HepG2 (cell line): ENCODE data around the gene FASTK. TPM values are rescaled to one million over a fixed set of nuclear protein-coding genes. Genes with fewer than 3 reads are reported as not detected.
A peak's percentile ranks its signal among the peaks of the same experiment; 100 is the strongest.

Source experiments
- BRCA1 ChIP-seq: sonication (generic); formaldehyde crosslinking; IDR thresholded peaks from 2 replicates; pipeline ENCODE4 v1.4.0; 2020; ENCODE audit warnings: missing genetic modification reagents
- FOSL1 ChIP-seq: sonication (generic); formaldehyde crosslinking; IDR thresholded peaks from 2 replicates; pipeline ENCODE4 v1.9.0; 2021; ENCODE audit warnings: missing genetic modification reagents, borderline replicate concordance
- JDP2 ChIP-seq: sonication (generic); formaldehyde crosslinking; IDR thresholded peaks from 2 replicates; pipeline ENCODE4 v1.8.1; 2022; ENCODE audit warnings: missing genetic modification reagents, borderline replicate concordance
- MED8 ChIP-seq: sonication (generic); formaldehyde crosslinking; IDR thresholded peaks from 2 replicates; pipeline ENCODE4 v1.8.1; 2023; ENCODE audit warnings: mild to moderate bottlenecking, missing genetic modification reagents; ENCODE audit not compliant: insufficient replicate concordance
- MLLT10 ChIP-seq: sonication (generic); formaldehyde crosslinking; IDR thresholded peaks from 2 replicates; pipeline ENCODE4 v1.4.0; 2020; ENCODE audit warnings: missing genetic modification reagents
- NFIC ChIP-seq: IDR thresholded peaks from 2 replicates; pipeline ENCODE4 v1.6.1; 2012; ENCODE audit warnings: mild to moderate bottlenecking, low read length, inconsistent platforms
- TAF15 ChIP-seq: fragments of 200-400 bp; formaldehyde crosslinking; IDR thresholded peaks from one replicate; pipeline ENCODE4 v1.6.1; 2018; ENCODE audit warnings: mild to moderate bottlenecking, low read depth, low read length; ENCODE audit not compliant: poor library complexity, severe bottlenecking
- ZFP41 ChIP-seq: sonication (generic); formaldehyde crosslinking; IDR thresholded peaks from 2 replicates; pipeline ENCODE4 v1.4.0; 2020; ENCODE audit warnings: mild to moderate bottlenecking, missing genetic modification reagents, borderline replicate concordance
- ZFY ChIP-seq: sonication (generic); formaldehyde crosslinking; IDR thresholded peaks from 2 replicates; pipeline ENCODE4 v1.4.0; 2020; ENCODE audit warnings: missing genetic modification reagents
- ZNF256 ChIP-seq: sonication (generic); formaldehyde crosslinking; conservative IDR thresholded peaks from 2 replicates; pipeline ENCODE4 v1.4.0; 2020; ENCODE audit warnings: missing genetic modification reagents
- ZNF30 ChIP-seq: sonication (generic); formaldehyde crosslinking; IDR thresholded peaks from 2 replicates; pipeline ENCODE4 v1.5.0; 2020; ENCODE audit warnings: mild to moderate bottlenecking, missing genetic modification reagents
- ZNF552 ChIP-seq: sonication (generic); formaldehyde crosslinking; IDR thresholded peaks from 2 replicates; pipeline ENCODE4 v1.9.0; 2022; ENCODE audit warnings: missing genetic modification reagents, mild to moderate bottlenecking, borderline replicate concordance
- ZNF558 ChIP-seq: sonication (generic); formaldehyde crosslinking; IDR thresholded peaks from 2 replicates; pipeline ENCODE4 v1.9.0; 2022; ENCODE audit warnings: mild to moderate bottlenecking, missing genetic modification reagents, borderline replicate concordance
- ZSCAN21 ChIP-seq: sonication (generic); formaldehyde crosslinking; IDR thresholded peaks from 2 replicates; pipeline ENCODE4 v1.8.0; 2022; ENCODE audit warnings: mild to moderate bottlenecking, missing genetic modification reagents, moderate library complexity, borderline replicate concordance
- polyA plus RNA-seq, 8 experiments: library from polyadenylated mRNA; depleted of rRNA in 3 of 8; stranded (reverse) in 7 of 8; unstranded in 1 of 8; fragments of >200 nt; fragmentation: Illumina TruSeq in 4 of 8; extraction: Trizol in 4 of 8; gene quantifications; 2 replicates each; pipeline versions ENCODE4 v1.2.1 to v1.2.3, GENCODE V29; 2011 to 2016; ENCODE audit warnings: low read depth in 4 of 8, missing spikeins in 1 of 8, mixed read lengths in 1 of 8; ENCODE audit not compliant: insufficient read depth in 1 of 8
- total RNA-seq, 5 experiments: library from RNA; depleted of rRNA; stranded (reverse); fragments of >200 nt; fragmentation: Illumina TruSeq; extraction: Trizol; gene quantifications; 2 replicates each; pipeline ENCODE4 v1.2.3, GENCODE V29; 2016; ENCODE audit warnings: low read depth in 1 of 5
- TF ChIP-seq, protein P1 (sequence below): sonication (generic); formaldehyde crosslinking; IDR thresholded peaks from 2 replicates; pipeline ENCODE4 v1.4.0; 2020; ENCODE audit warnings: mild to moderate bottlenecking, low read depth, missing genetic modification reagents
- TF ChIP-seq, protein P2 (sequence below): sonication (generic); formaldehyde crosslinking; IDR thresholded peaks from 2 replicates; pipeline ENCODE4 v1.4.0; 2020; ENCODE audit warnings: missing genetic modification reagents
- TF ChIP-seq, protein P3 (sequence below): IDR thresholded peaks from 2 replicates; pipeline ENCODE4 v1.6.1; 2016; ENCODE audit warnings: mild to moderate bottlenecking
- TF ChIP-seq, protein P4 (sequence below): sonication (generic); formaldehyde crosslinking; IDR thresholded peaks from 2 replicates; pipeline ENCODE4; 2020; ENCODE audit warnings: missing genetic modification reagents, mild to moderate bottlenecking, borderline replicate concordance

FASTK gene
- total and polyA plus RNA-seq, 2 of the 13 experiments (the other 11 are each of a cell fraction or from before 2014, with no cell fraction given): 52.9 to 55.7 TPM

DNA sequence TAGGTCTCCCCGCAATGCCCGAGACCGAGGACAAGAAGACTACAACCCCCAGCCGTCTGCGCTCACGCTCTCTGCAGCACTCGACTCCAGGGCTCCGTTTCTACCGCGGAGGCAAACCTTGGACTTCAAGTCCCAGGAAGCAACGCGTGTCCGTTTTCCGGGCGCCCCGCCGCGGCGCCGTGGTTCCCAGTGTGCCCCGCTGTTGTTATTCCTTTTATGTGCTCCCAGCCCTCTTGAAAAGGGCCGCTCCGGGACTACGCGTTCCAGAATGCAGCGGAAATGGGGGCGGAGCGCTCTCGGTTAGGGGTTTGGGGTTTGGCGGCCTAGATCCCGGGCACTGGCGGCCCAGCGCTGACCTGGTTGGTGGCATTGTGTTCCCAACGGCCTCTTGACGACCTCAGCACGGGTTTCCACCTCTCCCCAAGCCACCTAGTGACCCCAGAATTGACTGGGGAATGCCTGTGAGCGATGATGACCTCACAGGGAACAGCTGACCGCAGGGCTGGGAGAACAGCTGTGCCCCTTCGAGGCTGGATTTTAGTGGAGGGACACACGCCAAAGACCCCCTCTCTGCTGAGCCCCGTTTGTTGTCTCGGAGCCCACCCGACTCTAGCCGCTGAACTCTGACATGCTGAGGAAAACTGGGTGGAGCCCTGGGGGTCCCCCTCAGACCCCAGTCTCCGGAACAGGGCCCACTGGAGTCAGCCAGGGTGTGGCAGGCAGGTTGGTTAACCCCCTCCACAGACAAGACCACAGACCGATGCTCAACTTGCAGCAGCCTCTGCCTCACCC lies 22.4 kb downstream of the FASTK start (continued):
- TF ChIP-seq, protein P1, sequence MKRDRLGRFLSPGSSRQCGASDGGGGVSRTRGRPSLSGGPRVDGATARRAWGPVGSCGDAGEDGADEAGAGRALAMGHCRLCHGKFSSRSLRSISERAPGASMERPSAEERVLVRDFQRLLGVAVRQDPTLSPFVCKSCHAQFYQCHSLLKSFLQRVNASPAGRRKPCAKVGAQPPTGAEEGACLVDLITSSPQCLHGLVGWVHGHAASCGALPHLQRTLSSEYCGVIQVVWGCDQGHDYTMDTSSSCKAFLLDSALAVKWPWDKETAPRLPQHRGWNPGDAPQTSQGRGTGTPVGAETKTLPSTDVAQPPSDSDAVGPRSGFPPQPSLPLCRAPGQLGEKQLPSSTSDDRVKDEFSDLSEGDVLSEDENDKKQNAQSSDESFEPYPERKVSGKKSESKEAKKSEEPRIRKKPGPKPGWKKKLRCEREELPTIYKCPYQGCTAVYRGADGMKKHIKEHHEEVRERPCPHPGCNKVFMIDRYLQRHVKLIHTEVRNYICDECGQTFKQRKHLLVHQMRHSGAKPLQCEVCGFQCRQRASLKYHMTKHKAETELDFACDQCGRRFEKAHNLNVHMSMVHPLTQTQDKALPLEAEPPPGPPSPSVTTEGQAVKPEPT: no peak
- no peak for TF ChIP-seq FOSL1 (CRISPR knock-in tag)
- no peak for TF ChIP-seq ZNF552 (CRISPR knock-in tag)
- TF ChIP-seq, protein P2, sequence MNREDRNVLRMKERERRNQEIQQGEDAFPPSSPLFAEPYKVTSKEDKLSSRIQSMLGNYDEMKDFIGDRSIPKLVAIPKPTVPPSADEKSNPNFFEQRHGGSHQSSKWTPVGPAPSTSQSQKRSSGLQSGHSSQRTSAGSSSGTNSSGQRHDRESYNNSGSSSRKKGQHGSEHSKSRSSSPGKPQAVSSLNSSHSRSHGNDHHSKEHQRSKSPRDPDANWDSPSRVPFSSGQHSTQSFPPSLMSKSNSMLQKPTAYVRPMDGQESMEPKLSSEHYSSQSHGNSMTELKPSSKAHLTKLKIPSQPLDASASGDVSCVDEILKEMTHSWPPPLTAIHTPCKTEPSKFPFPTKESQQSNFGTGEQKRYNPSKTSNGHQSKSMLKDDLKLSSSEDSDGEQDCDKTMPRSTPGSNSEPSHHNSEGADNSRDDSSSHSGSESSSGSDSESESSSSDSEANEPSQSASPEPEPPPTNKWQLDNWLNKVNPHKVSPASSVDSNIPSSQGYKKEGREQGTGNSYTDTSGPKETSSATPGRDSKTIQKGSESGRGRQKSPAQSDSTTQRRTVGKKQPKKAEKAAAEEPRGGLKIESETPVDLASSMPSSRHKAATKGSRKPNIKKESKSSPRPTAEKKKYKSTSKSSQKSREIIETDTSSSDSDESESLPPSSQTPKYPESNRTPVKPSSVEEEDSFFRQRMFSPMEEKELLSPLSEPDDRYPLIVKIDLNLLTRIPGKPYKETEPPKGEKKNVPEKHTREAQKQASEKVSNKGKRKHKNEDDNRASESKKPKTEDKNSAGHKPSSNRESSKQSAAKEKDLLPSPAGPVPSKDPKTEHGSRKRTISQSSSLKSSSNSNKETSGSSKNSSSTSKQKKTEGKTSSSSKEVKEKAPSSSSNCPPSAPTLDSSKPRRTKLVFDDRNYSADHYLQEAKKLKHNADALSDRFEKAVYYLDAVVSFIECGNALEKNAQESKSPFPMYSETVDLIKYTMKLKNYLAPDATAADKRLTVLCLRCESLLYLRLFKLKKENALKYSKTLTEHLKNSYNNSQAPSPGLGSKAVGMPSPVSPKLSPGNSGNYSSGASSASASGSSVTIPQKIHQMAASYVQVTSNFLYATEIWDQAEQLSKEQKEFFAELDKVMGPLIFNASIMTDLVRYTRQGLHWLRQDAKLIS (CRISPR knock-in tag): no peak
- TF ChIP-seq, protein P3, sequence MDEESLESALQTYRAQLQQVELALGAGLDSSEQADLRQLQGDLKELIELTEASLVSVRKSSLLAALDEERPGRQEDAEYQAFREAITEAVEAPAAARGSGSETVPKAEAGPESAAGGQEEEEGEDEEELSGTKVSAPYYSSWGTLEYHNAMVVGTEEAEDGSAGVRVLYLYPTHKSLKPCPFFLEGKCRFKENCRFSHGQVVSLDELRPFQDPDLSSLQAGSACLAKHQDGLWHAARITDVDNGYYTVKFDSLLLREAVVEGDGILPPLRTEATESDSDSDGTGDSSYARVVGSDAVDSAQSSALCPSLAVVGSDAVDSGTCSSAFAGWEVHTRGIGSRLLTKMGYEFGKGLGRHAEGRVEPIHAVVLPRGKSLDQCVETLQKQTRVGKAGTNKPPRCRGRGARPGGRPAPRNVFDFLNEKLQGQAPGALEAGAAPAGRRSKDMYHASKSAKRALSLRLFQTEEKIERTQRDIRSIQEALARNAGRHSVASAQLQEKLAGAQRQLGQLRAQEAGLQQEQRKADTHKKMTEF (CRISPR knock-in tag): peak; percentile 60; the same call in 1 of the 2 replicates
- no peak for TF ChIP-seq MED8
- TF ChIP-seq MLLT10 (CRISPR knock-in tag): no peak
- TF ChIP-seq, protein P4, sequence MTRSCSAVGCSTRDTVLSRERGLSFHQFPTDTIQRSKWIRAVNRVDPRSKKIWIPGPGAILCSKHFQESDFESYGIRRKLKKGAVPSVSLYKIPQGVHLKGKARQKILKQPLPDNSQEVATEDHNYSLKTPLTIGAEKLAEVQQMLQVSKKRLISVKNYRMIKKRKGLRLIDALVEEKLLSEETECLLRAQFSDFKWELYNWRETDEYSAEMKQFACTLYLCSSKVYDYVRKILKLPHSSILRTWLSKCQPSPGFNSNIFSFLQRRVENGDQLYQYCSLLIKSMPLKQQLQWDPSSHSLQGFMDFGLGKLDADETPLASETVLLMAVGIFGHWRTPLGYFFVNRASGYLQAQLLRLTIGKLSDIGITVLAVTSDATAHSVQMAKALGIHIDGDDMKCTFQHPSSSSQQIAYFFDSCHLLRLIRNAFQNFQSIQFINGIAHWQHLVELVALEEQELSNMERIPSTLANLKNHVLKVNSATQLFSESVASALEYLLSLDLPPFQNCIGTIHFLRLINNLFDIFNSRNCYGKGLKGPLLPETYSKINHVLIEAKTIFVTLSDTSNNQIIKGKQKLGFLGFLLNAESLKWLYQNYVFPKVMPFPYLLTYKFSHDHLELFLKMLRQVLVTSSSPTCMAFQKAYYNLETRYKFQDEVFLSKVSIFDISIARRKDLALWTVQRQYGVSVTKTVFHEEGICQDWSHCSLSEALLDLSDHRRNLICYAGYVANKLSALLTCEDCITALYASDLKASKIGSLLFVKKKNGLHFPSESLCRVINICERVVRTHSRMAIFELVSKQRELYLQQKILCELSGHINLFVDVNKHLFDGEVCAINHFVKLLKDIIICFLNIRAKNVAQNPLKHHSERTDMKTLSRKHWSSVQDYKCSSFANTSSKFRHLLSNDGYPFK: peak; percentile 56; the same call in 1 of the 2 replicates
- 0 out of 2 replicates have a peak, but pooled peaks have one; percentile 38 for TF ChIP-seq ZNF256
- TF ChIP-seq BRCA1: peak; percentile 31
- 0 out of 2 replicates have a peak, but pooled peaks have one; percentile 21 for TF ChIP-seq ZFP41 (CRISPR knock-in tag)
- 0 out of 2 replicates have a peak, but pooled peaks have one; percentile 15 for TF ChIP-seq ZNF558
- peak; percentile 95 for TF ChIP-seq ZFY (CRISPR knock-in tag)
- TF ChIP-seq ZSCAN21 (CRISPR knock-in tag): no peak
- no peak for TF ChIP-seq TAF15
- TF ChIP-seq ZNF30 (CRISPR knock-in tag): no peak
- TF ChIP-seq NFIC: no peak
- no peak for TF ChIP-seq JDP2 (CRISPR knock-in tag)
